HG02623 (cell line): ENCODE data around the gene SNAI1.
"Not testable (repeated sequence)": the region's sequence is repeated elsewhere in the genome, so short reads cannot be mapped to it uniquely, and the experiment has no call there.

Experiments
- ATAC-seq: cut with Tn5 transposase; IDR thresholded peaks from one replicate; pipeline ENCODE4 v1.9.1; 2021; ENCODE audit warnings: moderate library complexity; ENCODE audit not compliant: unreplicated experiment

Gene SNAI1

DNA sequence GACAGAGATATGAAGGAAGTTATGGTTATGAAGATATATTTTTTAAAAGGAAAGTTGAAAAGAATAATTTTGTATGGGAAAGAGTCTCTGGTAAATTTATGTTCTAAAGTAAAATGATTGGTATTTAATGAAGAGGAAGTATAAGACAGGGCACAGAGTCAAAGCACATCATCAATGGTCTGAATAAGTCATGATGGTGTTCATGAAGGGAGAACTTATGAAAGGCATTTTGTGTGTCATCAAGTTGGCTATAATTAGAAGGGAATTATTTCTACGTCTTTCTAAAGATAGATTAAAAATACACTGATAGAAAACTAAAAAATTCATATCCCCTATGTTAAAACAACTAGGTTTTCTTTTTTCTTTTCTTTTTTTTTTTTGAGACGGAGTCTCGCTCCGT lies 21.4 kb upstream of the SNAI1 start:
- ATAC-seq: no peak

DNA sequence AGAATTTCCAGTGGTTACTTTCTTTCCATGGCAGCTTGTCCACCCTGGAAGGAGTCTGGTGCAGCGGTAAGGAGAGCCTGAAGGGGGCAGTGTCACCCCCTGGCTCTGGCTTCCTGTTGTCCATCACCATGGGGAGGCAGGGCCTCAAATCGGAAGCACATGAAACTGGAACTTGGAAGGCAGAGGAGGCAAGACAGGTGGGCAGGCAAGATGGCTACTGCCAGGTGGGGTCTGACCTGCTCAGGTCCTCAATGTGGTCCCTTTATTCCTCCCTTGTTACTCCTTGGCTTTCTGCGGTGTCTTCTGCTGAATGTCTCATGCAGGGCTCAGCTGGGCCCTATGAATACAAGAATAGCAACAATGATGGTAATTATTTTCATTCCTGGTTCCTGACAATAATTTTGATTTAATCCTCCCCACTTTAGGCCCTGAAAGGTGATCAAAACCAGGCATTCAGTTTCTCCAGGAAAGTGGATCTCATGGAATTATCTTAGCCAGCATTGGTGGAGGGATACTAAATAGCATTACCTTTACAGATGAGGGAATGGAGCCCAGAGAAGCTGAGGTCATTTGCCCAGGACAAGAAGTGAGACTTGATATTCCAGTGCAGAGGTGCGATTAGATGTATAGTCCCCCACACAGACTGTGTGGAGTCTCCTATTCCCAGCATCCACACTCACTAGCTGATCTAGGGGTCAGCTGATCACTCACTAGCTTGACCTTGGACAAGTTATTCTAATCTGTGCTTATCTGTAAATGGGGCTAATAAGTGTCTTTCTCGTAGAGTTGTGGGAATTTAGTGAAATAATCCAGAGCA lies 17.6 kb upstream of the SNAI1 start:
- ATAC-seq: no peak

GRCh38 chr20:49965781-49966305 lies 16.9 kb upstream of the SNAI1 start:
- ATAC-seq: no peak

DNA sequence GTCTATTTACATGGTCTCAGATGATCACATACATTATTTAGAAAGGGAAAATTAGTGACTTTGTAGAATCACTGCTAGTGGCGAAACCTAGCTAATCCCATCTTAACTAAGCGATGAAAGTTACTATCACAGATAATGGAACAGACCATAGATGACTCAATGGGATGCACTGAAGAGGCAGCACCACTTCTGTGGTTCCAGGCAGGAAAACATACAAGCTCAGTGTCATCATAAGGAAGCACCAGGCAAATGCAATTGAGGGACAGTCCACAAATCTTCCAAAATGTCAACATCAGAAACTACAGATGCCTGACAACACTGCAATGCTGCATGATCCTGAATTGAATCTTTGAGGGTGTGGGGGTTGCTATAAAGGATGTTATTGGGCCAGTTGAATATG lies 15.9 kb upstream of the SNAI1 start:
- no peak for ATAC-seq

DNA sequence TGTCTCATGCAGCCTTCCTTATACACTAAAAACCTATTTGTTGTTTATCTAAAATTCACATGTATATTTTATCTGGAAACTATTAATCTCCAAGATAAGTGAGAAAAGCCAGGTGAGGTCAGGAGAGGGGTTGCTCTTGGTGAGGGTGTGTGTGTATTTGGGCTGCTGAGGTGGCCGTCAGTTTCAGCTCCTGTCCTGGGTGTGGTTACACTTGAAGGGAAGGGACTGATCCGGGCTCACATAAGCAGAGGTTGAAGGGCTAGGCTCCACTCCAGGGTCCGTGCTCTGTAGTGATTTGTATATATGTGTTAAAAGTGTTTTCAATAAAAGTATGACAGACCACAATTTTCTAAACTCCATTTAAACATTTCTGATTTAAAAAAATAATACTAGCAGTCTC lies 13.5 kb upstream of the SNAI1 start:
- no peak for ATAC-seq

GRCh38 chr20:49969946-49970345 lies 12.8 kb upstream of the SNAI1 start:
- no peak for ATAC-seq

DNA sequence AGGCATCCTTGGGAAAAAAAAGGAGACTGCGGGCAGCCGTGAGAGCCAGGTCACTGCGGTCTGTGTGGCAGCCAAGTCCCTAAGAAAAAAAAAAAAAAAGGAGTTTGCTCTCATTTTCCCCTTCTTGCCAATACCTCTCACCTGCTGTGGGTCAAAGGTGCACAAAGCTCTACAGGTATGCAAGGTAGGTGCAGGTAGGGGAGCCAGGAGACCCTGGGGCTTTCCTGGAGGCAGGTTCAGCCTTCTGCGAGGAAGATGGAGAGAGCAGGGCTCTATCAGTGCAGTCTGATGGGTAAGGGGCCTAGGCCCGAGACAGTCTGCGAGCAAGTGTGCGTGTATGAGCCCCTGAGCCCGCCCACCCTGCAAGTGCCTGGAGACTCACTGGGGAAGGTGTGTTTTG lies 12.3 kb upstream of the SNAI1 start:
- no peak for ATAC-seq

- no peak for ATAC-seq
These were observed 8.8 kb upstream of the SNAI1 start for GRCh38 chr20:49973981-49974380.

DNA sequence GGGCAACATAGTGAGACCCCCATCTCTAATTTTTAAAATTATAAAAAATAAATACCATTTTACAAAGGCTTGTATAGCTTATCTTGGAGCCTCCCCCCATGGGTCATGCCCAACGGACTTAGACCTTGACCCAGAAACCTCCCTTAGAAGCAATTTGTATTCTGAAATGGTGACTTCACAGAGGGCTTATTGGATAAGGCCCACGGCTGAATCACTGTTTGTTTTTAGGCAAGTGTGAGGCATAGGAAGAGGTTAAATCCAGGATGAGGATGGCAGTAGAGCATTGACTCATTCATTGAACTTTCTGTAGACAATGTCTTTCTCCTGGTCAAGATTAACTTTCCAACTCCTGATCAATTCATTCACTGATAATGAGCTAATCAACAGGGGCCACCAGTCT lies 6.2 kb upstream of the SNAI1 start:
- ATAC-seq: no peak

DNA sequence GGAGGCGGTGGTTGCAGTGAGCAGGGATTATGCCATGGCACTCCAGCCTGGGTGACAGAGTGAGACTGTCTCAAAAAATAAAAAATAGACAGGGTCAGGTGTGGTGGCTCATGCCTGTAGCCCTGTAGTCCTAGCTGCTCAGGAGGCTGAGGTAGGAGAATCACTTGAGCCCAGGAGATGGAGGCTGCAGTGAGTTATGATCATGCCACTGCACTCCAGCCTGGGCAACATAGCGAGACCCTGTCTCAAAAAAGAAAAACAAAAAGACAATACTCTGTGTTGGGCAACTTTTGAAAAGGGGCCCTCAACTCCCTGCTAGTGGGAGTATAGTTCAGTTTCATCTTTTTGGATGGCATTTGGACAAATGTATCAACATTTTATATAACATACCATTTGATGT lies 5.0 kb upstream of the SNAI1 start:
- not testable (repeated sequence) for ATAC-seq

DNA sequence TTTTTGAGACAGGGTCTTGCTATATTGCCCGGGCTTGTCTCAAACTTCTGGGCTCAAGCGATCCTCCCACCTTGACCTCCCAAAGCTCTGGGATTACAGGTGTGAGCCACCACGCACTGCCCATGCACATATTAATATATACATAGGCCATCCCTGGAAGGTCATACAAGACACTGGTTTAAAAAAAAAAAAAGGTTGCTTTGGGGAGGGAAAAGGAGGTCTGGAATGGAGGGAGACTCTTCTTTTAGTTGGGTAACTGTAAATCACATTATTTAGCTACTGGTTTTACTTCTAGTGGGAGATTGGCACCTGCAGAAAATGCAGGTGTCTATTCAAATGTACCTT lies 4.1 kb upstream of the SNAI1 start:
- no peak for ATAC-seq

DNA sequence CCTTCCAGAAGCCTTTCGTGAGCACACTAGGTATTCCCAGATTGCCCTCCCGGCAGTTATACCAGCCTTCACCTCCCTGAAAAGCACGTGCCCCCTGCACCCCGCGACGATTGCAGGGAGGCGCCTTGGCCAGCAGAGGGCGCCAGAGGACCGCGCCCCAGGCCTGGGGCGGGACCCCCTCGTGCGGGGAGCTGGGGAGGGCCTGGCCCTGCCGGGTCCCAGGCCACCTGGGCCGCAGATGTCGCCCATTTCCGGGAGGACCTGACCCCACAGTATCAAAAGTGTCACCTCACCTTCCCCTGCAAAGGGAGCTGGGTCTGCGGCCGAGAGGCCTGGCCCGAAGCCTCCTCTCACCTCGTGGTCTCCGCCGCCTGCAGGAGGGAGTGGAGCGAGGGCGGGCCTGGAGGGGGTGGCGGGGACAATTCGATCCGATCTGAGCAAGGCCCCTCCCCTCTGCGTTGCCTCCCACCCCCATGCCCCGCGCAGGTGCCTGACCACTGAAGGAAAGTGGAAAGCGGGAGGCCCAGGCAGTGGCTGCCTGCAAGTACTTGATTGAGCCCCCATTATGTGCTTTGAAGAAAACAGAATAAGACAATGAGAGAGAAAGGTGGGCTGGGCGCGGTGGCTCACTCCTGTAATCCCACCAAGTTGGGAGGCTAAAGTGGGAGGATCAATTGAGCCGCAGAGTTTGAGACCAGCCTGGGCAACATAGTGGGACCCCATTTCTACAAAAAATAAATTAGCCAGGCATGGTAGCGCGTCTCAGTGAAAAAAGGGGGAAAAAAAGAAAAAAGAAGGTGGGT lies 3.5 kb upstream of the SNAI1 start:
- ATAC-seq: no peak

DNA sequence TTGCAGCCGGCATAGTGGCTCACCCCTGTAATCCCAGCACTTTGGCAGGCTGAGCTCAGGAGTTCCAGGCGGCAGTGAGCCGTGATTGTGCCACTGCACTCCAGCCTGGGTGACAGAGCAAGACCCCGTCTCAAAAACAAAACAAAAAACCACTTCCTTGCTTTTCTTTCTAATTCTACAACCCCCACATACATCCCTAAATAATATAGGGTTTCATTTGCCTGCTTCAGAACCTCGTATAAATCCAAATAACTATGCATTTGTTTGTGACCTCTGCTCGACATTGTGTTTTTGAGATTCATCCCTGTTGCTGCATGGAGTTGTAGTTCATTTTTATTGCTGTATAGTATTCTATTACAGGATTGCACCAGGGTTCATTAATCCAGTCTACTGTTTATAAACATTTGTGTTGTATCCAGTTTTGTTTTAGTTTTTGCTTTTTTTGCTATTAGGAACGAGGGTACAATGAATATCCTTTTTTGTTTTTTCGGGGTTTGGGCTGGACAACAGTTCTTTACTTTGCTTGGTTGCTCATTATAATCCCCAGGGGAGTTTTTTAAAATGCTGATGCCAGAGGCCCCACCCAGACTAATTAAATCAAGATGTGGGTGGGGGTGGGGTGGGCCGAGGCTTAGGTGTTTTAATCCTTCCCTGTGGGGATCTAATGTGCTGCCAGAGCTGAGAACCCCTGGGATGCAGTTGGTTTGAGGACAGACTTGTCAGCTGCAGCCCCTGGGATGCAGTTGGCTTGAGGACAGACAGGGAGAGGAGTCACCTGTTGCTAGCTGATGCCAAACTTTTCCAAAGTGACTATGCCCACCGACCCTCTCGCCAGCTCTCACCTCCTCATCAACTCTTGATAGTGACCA lies 2.4 kb upstream of the SNAI1 start:
- ATAC-seq: no peak

DNA sequence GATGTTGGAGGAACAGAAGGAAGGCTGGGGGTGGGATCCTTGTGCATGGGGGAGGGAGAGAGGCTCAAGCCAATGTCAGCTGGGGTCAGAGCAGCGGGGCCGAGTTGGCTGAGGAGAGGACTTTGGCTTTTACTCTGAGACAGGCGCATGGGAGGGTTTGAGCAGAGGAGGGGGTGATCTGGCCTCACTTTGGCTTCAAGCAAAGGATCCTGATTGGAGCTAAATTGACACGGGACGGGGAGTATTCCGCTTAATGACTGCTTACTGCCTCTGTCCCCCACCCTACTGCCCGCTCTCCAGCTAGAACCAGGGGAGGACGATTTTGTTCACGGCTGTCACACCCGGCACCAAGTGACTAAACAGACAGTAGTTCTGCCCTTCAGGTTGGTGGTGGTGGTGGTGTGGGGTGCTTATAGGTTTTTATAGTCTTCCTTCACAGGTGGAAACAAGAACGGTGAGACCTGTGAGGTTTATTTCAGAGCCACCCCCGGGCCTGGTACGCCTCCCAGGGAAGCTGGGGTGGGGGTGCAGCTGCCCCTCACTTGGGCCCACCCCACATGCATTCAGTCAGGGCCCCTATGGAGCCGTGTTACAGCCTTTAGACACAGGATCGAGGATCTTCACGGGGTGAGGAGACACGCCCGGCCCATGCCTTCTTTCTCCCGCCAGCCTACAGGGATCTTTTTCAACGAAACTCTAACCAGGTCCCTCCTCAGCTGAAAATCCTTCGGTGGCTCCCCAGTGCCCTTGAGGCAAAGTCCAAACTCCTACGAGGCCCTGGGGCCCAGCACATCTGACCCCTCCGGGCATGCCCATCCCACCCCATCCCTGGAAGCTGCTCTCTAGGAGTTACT lies 1.3 kb upstream of the SNAI1 start:
- ATAC-seq: no peak

DNA sequence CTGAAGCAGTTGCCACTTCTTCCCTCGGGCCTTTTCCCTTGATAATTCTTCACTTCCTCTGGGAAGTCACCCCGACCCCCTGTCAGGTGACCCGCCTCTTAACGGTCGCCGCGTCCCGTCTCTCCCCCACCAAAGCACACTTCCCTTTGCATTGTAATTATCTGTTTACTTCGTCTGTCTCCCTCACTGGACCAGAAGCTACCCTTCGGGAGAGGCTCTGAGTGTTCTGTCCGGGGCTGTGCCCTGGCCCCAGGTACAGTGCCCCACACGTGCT lies 771 bp upstream of the SNAI1 start:
- no peak for ATAC-seq

GRCh38 chr20:49983123-49983847 lies 505 bp downstream of the SNAI1 start:
- ATAC-seq: no peak

DNA sequence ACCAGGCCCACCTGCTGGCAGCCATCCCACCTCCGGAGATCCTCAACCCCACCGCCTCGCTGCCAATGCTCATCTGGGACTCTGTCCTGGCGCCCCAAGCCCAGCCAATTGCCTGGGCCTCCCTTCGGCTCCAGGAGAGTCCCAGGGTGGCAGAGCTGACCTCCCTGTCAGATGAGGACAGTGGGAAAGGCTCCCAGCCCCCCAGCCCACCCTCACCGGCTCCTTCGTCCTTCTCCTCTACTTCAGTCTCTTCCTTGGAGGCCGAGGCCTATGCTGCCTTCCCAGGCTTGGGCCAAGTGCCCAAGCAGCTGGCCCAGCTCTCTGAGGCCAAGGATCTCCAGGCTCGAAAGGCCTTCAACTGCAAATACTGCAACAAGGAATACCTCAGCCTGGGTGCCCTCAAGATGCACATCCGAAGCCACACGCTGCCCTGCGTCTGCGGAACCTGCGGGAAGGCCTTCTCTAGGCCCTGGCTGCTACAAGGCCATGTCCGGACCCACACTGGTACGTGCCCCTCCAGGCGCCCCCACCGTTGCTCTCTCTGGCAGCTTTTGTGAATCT lies 1.1 kb downstream of the SNAI1 start:
- ATAC-seq: no peak

GRCh38 chr20:49984426-49985153 lies 1.8 kb downstream of the SNAI1 start:
- ATAC-seq: no peak

DNA sequence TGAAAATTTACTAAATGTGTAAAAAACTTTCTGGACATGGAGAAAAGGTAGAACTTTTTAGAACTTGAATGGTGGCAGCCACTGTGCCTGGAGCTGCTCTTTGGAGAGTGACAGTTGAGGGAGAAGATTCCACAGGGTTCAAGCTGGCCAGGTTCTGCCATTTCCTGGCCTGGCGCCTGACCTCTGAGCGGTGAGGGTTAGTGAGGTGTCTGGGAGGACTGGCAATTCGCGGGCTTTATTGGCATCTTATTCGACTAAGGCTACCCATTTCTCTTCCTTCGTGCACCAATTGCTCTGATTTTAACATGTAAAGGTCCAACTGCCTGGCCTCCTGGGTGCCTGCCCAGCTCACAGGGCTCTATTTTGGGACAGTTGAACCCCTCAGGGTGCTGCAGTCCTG lies 2.4 kb downstream of the SNAI1 start:
- no peak for ATAC-seq
